ENCODE results near the gene TBC1D3C.
"Not testable (repeated sequence)": the region's sequence is repeated elsewhere in the genome, so short reads cannot be mapped to it uniquely, and the experiment has no call there.

TBC1D3C gene

DNA sequence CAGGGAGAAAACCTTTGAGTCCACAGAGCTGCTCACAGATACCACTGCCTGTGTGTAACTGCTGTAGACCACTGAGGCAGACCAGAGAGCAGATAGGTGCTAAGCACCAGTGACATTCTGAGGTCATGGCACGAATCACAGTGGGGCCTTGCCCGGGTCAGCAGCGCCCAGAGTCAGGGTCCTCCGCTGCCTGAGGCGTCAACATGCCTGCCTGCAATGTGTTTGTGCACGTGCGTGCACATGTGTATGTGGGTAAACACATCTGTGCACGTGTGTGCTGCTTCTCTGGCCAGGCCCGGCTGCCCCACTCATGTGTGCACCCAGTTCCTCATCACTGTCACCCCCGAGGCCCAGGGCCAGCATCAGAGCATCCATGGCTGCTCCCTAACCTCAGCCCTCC is at the start of gene TBC1D3C:
TBC1D3C (minus strand) TSS at position 101 of the 400 bp plus-strand sequence. CDS start 1,568 bp downstream, outside the sequence.
- DNase-seq (ENCODE audit: low read depth) = not testable (repeated sequence)

DNA sequence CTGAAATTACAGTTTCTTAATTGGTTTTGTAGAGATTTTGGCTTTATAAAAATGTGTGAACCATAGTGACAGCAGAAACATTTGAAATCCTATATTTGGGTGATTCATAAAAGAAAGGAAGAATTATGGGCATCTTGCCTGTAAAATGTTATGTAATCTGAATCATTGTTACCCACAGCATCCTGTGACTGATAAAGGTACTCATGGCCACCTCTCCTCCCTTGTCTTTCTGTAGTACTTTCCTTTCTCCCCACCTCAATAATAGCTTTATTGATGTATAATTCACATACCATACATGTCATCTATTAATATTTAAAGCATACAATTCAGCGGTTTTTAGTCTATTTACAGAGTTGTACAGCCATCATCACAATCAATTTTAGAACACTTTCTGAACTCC is 30.8 kb upstream of the TBC1D3C start:
- not testable (repeated sequence) for DNase-seq (ENCODE audit: low read depth)

DNA sequence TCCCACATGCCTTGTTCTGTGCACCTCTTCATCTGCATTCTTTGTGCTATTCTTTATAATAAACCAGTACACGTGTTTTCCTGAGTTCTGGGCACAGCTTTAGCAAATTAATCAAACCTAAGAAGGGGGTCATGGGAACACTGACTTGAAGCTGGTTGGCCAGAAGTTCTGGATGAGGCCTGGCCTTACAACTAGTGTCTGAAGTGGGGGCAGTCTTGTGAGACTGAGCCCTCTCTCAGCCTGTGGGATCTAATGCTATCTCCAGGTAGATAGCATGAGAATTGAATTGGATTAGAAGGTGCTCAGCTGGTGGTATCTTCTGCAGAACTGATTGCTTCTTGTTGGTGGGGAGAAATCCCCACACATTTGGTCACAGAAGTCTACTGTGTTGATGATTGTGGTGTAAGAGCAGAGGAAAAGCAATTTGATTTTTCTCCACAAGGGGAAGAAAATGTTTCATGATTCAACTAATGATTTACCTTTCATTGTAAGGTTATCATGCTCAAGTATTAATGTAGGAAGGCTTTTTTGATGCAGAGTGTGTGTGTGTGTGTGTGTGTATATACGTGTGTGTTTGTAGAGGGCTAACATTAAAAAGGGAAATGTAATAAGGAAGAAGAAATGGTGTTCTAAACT is 25.7 kb upstream of the TBC1D3C start:
- DNase-seq (ENCODE audit: low read depth) = not testable (repeated sequence)

DNA sequence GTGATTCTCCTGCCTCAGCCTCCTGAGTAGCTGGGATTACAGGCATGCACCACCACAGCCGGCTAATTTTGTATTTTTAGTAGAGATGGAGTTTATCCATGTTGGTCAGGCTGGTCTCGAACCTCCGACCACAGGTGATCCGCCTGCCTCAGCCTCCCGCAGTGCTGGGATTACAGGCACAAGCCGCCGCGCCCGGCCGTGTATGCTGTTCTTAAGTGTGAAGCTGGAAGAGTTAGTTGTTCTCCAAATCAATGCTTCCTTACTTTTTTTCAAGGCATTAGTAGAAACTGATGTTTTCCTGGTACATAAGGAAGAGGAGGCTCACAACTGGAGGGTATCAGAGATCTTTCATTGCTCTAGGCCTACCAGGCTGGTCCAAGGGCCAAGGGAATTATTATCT is 19.7 kb upstream of the TBC1D3C start:
- not testable (repeated sequence) for DNase-seq (ENCODE audit: low read depth)

DNA sequence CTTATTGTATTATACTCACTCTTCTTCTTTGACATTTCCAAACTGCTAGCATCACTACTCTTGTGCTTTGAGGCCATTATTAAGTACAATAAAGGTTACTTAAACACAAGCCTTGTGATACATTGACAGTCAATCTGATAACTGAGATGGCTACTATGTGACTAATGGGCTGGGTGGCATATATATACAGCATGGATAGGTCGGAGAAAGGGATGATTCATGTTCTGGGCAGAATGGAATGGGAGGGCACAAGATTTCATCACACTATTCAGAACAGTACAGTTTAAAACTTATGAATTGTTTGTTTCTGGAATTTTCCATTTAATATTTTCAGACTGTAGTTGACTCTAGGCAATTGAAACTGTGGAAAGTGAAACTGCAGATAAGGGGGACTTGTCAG is 18.9 kb upstream of the TBC1D3C start:
- not testable (repeated sequence) for DNase-seq (ENCODE audit: low read depth)

All from amniotic epithelial cell (primary cell).